Astrocyte (in vitro differentiated cells and primary cell): ENCODE results near the gene ERMARD. TPM values are rescaled to one million over a fixed set of nuclear protein-coding genes. Genes with fewer than 3 reads are reported as not detected.

ENCODE experiments used
- DNase-seq: peaks from one replicate; pipeline ENCODE4 v3.0.0-alpha.2; 2010; ENCODE audit warnings: low read depth
- FAIRE-seq: peaks from 2 replicates; lab custom pipeline; 2011; peaks lifted over from hg19 to GRCh38; lab: Jason Lieb, UNC
- H2AFZ ChIP-seq: 2 replicates; pipeline ENCODE4 v1.6.0; 2012; ENCODE audit warnings: low read depth, low read length, inconsistent platforms
- H3K27ac ChIP-seq: 2 replicates; pipeline ENCODE4 v1.5.1; 2011; ENCODE audit warnings: low read depth, low read length, inconsistent platforms
- H3K27me3 ChIP-seq: 2 replicates; pipeline ENCODE4 v1.6.0; 2011; ENCODE audit warnings: low read length, inconsistent platforms; ENCODE audit not compliant: insufficient read depth
- H3K36me3 ChIP-seq: 2 replicates; pipeline ENCODE4 v1.5.1; 2011; ENCODE audit warnings: low read length, inconsistent platforms; ENCODE audit not compliant: insufficient read depth
- H3K4me1 ChIP-seq: 2 replicates; pipeline ENCODE4 v1.5.1; 2011; ENCODE audit warnings: low read length, inconsistent platforms; ENCODE audit not compliant: insufficient read depth
- H3K4me2 ChIP-seq: 2 replicates; pipeline ENCODE4 v1.6.0; 2012; ENCODE audit warnings: low read length, inconsistent platforms
- H3K4me3 ChIP-seq: 2 replicates; pipeline ENCODE4 v1.5.1; 2011; ENCODE audit warnings: low read depth, mild to moderate bottlenecking, low read length, inconsistent platforms; ENCODE audit not compliant: insufficient read depth
- H3K79me2 ChIP-seq: 2 replicates; pipeline ENCODE4 v1.6.0; 2012; ENCODE audit warnings: mild to moderate bottlenecking, low read length, inconsistent platforms; ENCODE audit not compliant: insufficient read depth
- H3K9ac ChIP-seq: 2 replicates; pipeline ENCODE4 v1.6.0; 2012; ENCODE audit warnings: mild to moderate bottlenecking, low read length, inconsistent platforms
- H3K9me3 ChIP-seq: 2 replicates; pipeline ENCODE4 v1.5.1; 2012; ENCODE audit warnings: low read depth, mild to moderate bottlenecking, low read length, inconsistent platforms; ENCODE audit not compliant: insufficient read depth
- H4K20me1 ChIP-seq: 2 replicates; pipeline ENCODE4 v1.6.0; 2012; ENCODE audit warnings: low read length, inconsistent platforms; ENCODE audit not compliant: insufficient read depth
- H3K27ac Mint-ChIP-seq: one replicate; pipeline ENCODE4 v1.8.0; 2021; ENCODE audit warnings: mild to moderate bottlenecking, mixed read lengths; ENCODE audit not compliant: unreplicated experiment
- H3K27me3 Mint-ChIP-seq: one replicate; pipeline ENCODE4 v1.8.0; 2021; ENCODE audit warnings: low read depth, mixed read lengths; ENCODE audit not compliant: unreplicated experiment
- H3K36me3 Mint-ChIP-seq: one replicate; pipeline ENCODE4 v1.8.0; 2021; ENCODE audit warnings: low read depth, mixed read lengths; ENCODE audit not compliant: unreplicated experiment
- H3K4me1 Mint-ChIP-seq: one replicate; pipeline ENCODE4 v1.8.0; 2021; ENCODE audit warnings: low read depth, mixed read lengths; ENCODE audit not compliant: unreplicated experiment
- H3K4me3 Mint-ChIP-seq: one replicate; pipeline ENCODE4 v1.8.0; 2021; ENCODE audit warnings: mild to moderate bottlenecking, moderate library complexity, mixed read lengths; ENCODE audit not compliant: unreplicated experiment
- H3K9me3 Mint-ChIP-seq: one replicate; pipeline ENCODE4 v1.8.0; 2021; ENCODE audit warnings: mild to moderate bottlenecking, mixed read lengths; ENCODE audit not compliant: unreplicated experiment
- EZH2 ChIP-seq: IDR thresholded peaks from 2 replicates; pipeline ENCODE4 v1.6.1; 2012; ENCODE audit warnings: mild to moderate bottlenecking, low read length, inconsistent platforms; ENCODE audit not compliant: insufficient read depth
- total RNA-seq: library from RNA; stranded (reverse); gene quantifications from 2 replicates; pipeline ENCODE4 v1.2.1, GENCODE V29; 2021
- TF ChIP-seq, protein P1 (sequence below): IDR thresholded peaks from 2 replicates; pipeline ENCODE4 v1.5.1; 2011; ENCODE audit warnings: low read depth, mild to moderate bottlenecking, inconsistent platforms, low read length, moderate library complexity; ENCODE audit not compliant: insufficient read depth

Gene ERMARD
- total RNA-seq, 1 donor from 2014 or later = 13.1 TPM

- Histone ChIP-seq H3K27ac (no peak overlapping the region), H3K9ac (no peak overlapping the region), H3K9me3 (no peaks in the 10 kb centered on the region), H3K4me1 (no peaks in the 10 kb centered on the region), H3K4me2 (no peak overlapping the region), H3K36me3 (no peaks in the 10 kb centered on the region), H3K27me3 (peaks cover 15% of the 10 kb centered on the region), H3K4me3 (no peak overlapping the region), H4K20me1 (no peaks in the 10 kb centered on the region), H3K79me2 (no peaks in the 10 kb centered on the region), H2AFZ (no peak overlapping the region)
- no peak for FAIRE-seq
- peaks cover 2% of the 10 kb centered on the region for H3K36me3 Mint-ChIP-seq
- H3K27me3 Mint-ChIP-seq = peaks cover 66% of the 10 kb centered on the region
- H3K27ac Mint-ChIP-seq = no peak overlapping the region
- H3K4me3 Mint-ChIP-seq = no peak overlapping the region
- H3K9me3 Mint-ChIP-seq = peaks cover 26% of the 10 kb centered on the region
- no peak for TF ChIP-seq EZH2
- TF ChIP-seq, protein P1, sequence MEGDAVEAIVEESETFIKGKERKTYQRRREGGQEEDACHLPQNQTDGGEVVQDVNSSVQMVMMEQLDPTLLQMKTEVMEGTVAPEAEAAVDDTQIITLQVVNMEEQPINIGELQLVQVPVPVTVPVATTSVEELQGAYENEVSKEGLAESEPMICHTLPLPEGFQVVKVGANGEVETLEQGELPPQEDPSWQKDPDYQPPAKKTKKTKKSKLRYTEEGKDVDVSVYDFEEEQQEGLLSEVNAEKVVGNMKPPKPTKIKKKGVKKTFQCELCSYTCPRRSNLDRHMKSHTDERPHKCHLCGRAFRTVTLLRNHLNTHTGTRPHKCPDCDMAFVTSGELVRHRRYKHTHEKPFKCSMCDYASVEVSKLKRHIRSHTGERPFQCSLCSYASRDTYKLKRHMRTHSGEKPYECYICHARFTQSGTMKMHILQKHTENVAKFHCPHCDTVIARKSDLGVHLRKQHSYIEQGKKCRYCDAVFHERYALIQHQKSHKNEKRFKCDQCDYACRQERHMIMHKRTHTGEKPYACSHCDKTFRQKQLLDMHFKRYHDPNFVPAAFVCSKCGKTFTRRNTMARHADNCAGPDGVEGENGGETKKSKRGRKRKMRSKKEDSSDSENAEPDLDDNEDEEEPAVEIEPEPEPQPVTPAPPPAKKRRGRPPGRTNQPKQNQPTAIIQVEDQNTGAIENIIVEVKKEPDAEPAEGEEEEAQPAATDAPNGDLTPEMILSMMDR = no peak
- DNase-seq = no peak
- H3K4me1 Mint-ChIP-seq = peaks cover 4% of the 10 kb centered on the region
Observed at GRCh38 chr6:169807229-169807628, 55.8 kb downstream of the ERMARD start.

DNA sequence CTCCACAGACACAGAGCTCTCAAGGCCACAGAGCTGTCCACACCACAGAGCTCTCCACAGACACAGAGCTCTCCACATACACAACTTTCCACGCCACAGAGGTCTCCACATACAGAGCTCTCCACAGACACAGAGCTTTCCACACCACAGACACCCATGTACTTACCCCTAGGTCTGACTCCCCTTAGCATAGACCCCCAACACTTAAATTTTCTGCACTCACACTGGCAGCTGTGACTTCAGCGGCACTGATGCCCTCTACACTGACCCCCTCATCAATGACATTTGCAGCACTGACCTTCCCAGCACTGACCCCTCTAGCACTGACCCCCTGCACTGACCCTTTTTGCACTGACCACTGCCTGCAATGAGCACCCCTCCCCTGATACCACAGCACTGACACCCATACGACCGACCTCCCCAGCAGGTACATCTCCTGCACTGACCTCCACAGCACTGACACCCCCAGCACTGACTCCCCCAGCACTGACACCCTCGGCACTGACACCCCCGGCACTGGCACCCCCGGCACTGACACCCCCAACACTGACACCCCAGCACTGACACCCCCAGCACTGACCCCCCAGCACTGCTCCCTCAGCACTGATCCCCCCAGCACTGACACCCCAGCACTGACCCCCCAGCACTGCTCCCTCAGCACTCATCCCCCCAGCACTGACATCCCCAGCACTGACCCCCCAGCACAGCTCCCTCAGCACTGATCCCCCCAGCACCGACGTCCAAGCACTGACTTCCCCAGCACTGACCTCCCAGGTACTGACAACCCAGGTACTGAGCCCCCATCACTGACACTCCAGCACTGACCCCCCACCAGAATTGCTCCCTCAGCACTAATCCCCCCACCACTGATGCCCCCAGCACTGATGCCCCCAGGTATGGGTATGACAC, 56.5 kb downstream of the ERMARD start:
- Mint-ChIP-seq H3K27me3 (peaks cover 67% of the 10 kb centered on the region), H3K9me3 (peaks cover 26% of the 10 kb centered on the region), H3K4me3 (no peak overlapping the region), H3K4me1 (peaks cover 2% of the 10 kb centered on the region), H3K27ac (no peak overlapping the region), H3K36me3 (peaks cover 2% of the 10 kb centered on the region)
- Histone ChIP-seq H3K27me3 (peaks cover 15% of the 10 kb centered on the region), H3K4me1 (no peaks in the 10 kb centered on the region), H4K20me1 (no peaks in the 10 kb centered on the region), H3K27ac (no peak overlapping the region), H3K4me2 (no peak overlapping the region), H3K9me3 (no peaks in the 10 kb centered on the region), H3K4me3 (no peak overlapping the region), H3K79me2 (no peaks in the 10 kb centered on the region), H2AFZ (no peak overlapping the region), H3K9ac (no peak overlapping the region), H3K36me3 (no peaks in the 10 kb centered on the region)
- TF ChIP-seq EZH2 = no peak
- TF ChIP-seq, protein P1 = no peak
- FAIRE-seq (no peak), DNase-seq (no peak)

- DNase-seq (no peak), FAIRE-seq (no peak)
- no peaks in the 10 kb centered on the region for H3K4me1 Mint-ChIP-seq
- Histone ChIP-seq H3K36me3 (no peaks in the 10 kb centered on the region), H3K79me2 (no peaks in the 10 kb centered on the region), H3K4me2 (no peak overlapping the region), H3K9ac (no peak overlapping the region), H3K27ac (no peak overlapping the region), H3K27me3 (peaks cover 15% of the 10 kb centered on the region), H3K4me3 (no peak overlapping the region), H2AFZ (no peak overlapping the region), H3K4me1 (no peaks in the 10 kb centered on the region), H4K20me1 (no peaks in the 10 kb centered on the region), H3K9me3 (no peaks in the 10 kb centered on the region)
- no peak overlapping the region for H3K4me3 Mint-ChIP-seq
- peaks cover 68% of the 10 kb centered on the region for H3K27me3 Mint-ChIP-seq
- H3K27ac Mint-ChIP-seq = no peak overlapping the region
- H3K9me3 Mint-ChIP-seq = peaks cover 26% of the 10 kb centered on the region
- TF ChIP-seq, protein P1 = no peak
- no peak for TF ChIP-seq EZH2
- H3K36me3 Mint-ChIP-seq = peaks cover 2% of the 10 kb centered on the region
Observed at GRCh38 chr6:169808608-169808967, 57.2 kb downstream of the ERMARD start.
